B cell (primary cell): ENCODE data around the gene CRYBA2.

Experiments used
- EZH2 ChIP-seq: IDR thresholded peaks from 2 replicates; pipeline ENCODE4 v1.6.1; 2012; ENCODE audit warnings: borderline replicate concordance, low read depth, mild to moderate bottlenecking, moderate library complexity, low read length; ENCODE audit not compliant: insufficient read depth, poor library complexity, severe bottlenecking
- TF ChIP-seq, protein P1 (sequence below): fragments of 200-600 bp; IDR thresholded peaks from one replicate; pipeline ENCODE4 v1.8.0; 2022; ENCODE audit warnings: antibody characterized with exemption, mild to moderate bottlenecking

GRCh38 chr2:218985021-218985324 is 8.2 kb downstream of the CRYBA2 start, which contains the start of gene FEV:
- TF ChIP-seq, protein P1, sequence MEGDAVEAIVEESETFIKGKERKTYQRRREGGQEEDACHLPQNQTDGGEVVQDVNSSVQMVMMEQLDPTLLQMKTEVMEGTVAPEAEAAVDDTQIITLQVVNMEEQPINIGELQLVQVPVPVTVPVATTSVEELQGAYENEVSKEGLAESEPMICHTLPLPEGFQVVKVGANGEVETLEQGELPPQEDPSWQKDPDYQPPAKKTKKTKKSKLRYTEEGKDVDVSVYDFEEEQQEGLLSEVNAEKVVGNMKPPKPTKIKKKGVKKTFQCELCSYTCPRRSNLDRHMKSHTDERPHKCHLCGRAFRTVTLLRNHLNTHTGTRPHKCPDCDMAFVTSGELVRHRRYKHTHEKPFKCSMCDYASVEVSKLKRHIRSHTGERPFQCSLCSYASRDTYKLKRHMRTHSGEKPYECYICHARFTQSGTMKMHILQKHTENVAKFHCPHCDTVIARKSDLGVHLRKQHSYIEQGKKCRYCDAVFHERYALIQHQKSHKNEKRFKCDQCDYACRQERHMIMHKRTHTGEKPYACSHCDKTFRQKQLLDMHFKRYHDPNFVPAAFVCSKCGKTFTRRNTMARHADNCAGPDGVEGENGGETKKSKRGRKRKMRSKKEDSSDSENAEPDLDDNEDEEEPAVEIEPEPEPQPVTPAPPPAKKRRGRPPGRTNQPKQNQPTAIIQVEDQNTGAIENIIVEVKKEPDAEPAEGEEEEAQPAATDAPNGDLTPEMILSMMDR = no peak
- TF ChIP-seq EZH2 = no peak
